KMS-11 (cell line): Measurements from ENCODE around the gene USP53.

Experiments
- H2AFZ ChIP-seq: fragments of 200-600 bp; sonication (generic); 2 replicates; pipeline ENCODE4 v1.6.1; 2016; ENCODE audit warnings: antibody characterized with exemption, mixed run types, low read depth
- H3K27ac ChIP-seq: fragments of 200-600 bp; sonication (generic); 2 replicates; pipeline ENCODE4 v1.6.1; 2016; ENCODE audit warnings: mild to moderate bottlenecking, mixed run types
- H3K27me3 ChIP-seq: fragments of 200-600 bp; sonication (generic); 2 replicates; pipeline ENCODE4 v1.6.1; 2017; ENCODE audit warnings: mild to moderate bottlenecking, low read depth, mixed run types, moderate library complexity; ENCODE audit not compliant: insufficient read depth
- H3K36me3 ChIP-seq: fragments of 200-600 bp; sonication (generic); 2 replicates; pipeline ENCODE4 v1.6.1; 2017; ENCODE audit warnings: mild to moderate bottlenecking, mixed run types; ENCODE audit not compliant: insufficient read depth
- H3K4me1 ChIP-seq: fragments of 200-600 bp; sonication (generic); 2 replicates; pipeline ENCODE4 v1.6.1; 2016; ENCODE audit warnings: mild to moderate bottlenecking, low read depth, mixed run types; ENCODE audit not compliant: poor library complexity, severe bottlenecking
- H3K4me2 ChIP-seq: fragments of 200-600 bp; sonication (generic); 2 replicates; pipeline ENCODE4 v1.7.0; 2016; ENCODE audit warnings: mild to moderate bottlenecking, mixed run types
- H3K4me3 ChIP-seq: fragments of 200-600 bp; sonication (generic); IDR thresholded peaks from 2 replicates; pipeline ENCODE4 v1.6.1; 2017; ENCODE audit warnings: low read depth, low read length, mixed read lengths; ENCODE audit not compliant: insufficient read depth
- H3K79me2 ChIP-seq: fragments of 200-600 bp; sonication (generic); 2 replicates; pipeline ENCODE4 v1.6.1; 2016; ENCODE audit warnings: low read depth, mixed run types; ENCODE audit not compliant: insufficient read depth
- H3K9ac ChIP-seq: fragments of 200-600 bp; sonication (generic); 2 replicates; pipeline ENCODE4 v1.6.1; 2016; ENCODE audit warnings: mild to moderate bottlenecking, mixed run types
- H4K20me1 ChIP-seq: fragments of 200-600 bp; sonication (generic); 2 replicates; pipeline ENCODE4 v1.6.1; 2016; ENCODE audit warnings: mild to moderate bottlenecking, mixed run types; ENCODE audit not compliant: insufficient read depth
- CTCF ChIP-seq: fragments of 200-600 bp; sonication (generic); conservative IDR thresholded peaks from 2 replicates; pipeline ENCODE4 v1.6.1; 2017; ENCODE audit warnings: low read depth, mild to moderate bottlenecking, antibody characterized with exemption, low read length, moderate library complexity, mixed read lengths

The USP53 gene

GRCh38 chr4:119179011-119179410 lies 33.5 kb upstream of the USP53 start:
- H4K20me1 ChIP-seq: no peaks in the 10 kb centered on the region
- no peaks in the 10 kb centered on the region for H3K4me1 ChIP-seq
- no peaks in the 10 kb centered on the region for H3K79me2 ChIP-seq
- TF ChIP-seq CTCF: no peak
- no peaks in the 10 kb centered on the region for H3K36me3 ChIP-seq
- H3K4me3 ChIP-seq: no peak overlapping the region
- H2AFZ ChIP-seq: no peak overlapping the region
- no peak overlapping the region for H3K9ac ChIP-seq
- no peak overlapping the region for H3K27ac ChIP-seq
- no peaks in the 10 kb centered on the region for H3K27me3 ChIP-seq
- H3K4me2 ChIP-seq: no peak overlapping the region

GRCh38 chr4:119184128-119184527 lies 28.4 kb upstream of the USP53 start:
- no peaks in the 10 kb centered on the region for H3K4me1 ChIP-seq
- H3K4me3 ChIP-seq: no peak overlapping the region
- no peaks in the 10 kb centered on the region for H4K20me1 ChIP-seq
- H3K36me3 ChIP-seq: no peaks in the 10 kb centered on the region
- H3K27me3 ChIP-seq: no peaks in the 10 kb centered on the region
- no peaks in the 10 kb centered on the region for H3K79me2 ChIP-seq
- TF ChIP-seq CTCF: no peak
- no peak overlapping the region for H2AFZ ChIP-seq
- no peak overlapping the region for H3K27ac ChIP-seq
- H3K9ac ChIP-seq: no peak overlapping the region
- H3K4me2 ChIP-seq: no peak overlapping the region

DNA sequence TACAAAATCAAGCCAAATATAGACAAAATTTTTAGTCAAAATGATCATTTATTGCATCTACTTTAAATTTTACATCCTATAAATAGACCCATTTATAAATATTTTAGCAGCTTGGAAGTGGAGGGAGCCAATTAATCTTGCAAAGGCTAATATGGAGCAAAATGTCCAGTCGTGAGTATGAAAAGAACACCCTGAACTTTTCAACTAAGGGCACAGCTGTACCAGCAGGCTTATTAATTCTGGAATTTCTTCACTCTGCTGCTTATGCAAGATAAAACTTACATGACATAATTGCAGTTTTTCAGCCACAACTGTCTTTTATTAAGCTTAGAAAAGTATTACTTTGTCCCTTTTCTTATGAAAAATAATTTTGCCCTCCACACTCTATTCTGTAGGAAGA lies 22.9 kb upstream of the USP53 start:
- no peak overlapping the region for H3K4me3 ChIP-seq
- no peak overlapping the region for H3K4me2 ChIP-seq
- no peaks in the 10 kb centered on the region for H3K79me2 ChIP-seq
- TF ChIP-seq CTCF: no peak
- no peak overlapping the region for H2AFZ ChIP-seq
- H4K20me1 ChIP-seq: no peaks in the 10 kb centered on the region
- no peak overlapping the region for H3K27ac ChIP-seq
- no peaks in the 10 kb centered on the region for H3K27me3 ChIP-seq
- H3K36me3 ChIP-seq: no peaks in the 10 kb centered on the region
- H3K9ac ChIP-seq: no peak overlapping the region
- no peaks in the 10 kb centered on the region for H3K4me1 ChIP-seq

- no peaks in the 10 kb centered on the region for H3K36me3 ChIP-seq
- no peaks in the 10 kb centered on the region for H3K79me2 ChIP-seq
- no peak for TF ChIP-seq CTCF
- no peak overlapping the region for H3K27ac ChIP-seq
- no peaks in the 10 kb centered on the region for H3K27me3 ChIP-seq
- H3K4me2 ChIP-seq: no peak overlapping the region
- no peaks in the 10 kb centered on the region for H4K20me1 ChIP-seq
- H3K9ac ChIP-seq: no peak overlapping the region
- H3K4me1 ChIP-seq: no peaks in the 10 kb centered on the region
- H2AFZ ChIP-seq: no peak overlapping the region
- H3K4me3 ChIP-seq: no peak overlapping the region
Measured at GRCh38 chr4:119190354-119190753, 22.2 kb upstream of the USP53 start.

DNA sequence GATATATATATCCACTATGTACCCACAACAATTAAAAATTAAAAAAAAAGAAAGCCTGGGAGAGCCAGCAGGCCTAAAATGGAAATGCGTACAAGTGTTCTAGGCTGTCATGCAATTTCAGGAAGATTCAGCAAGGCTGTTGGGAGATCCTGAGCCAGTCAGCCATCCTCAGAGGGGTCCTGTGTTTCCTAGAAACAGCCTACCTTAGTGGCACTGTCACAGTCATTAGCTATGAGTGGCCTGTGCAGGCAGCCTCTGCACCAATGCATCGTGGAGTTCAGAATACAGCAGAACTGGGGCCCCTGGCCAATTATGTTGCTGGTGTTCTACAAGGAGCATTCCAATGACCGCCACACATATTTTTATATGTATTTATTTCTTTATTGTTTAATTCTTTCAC lies 21.0 kb upstream of the USP53 start:
- Histone ChIP-seq H3K79me2 (no peaks in the 10 kb centered on the region), H3K9ac (no peak overlapping the region), H3K4me2 (no peak overlapping the region), H3K36me3 (no peaks in the 10 kb centered on the region), H3K4me1 (no peaks in the 10 kb centered on the region), H3K4me3 (no peak overlapping the region), H4K20me1 (no peaks in the 10 kb centered on the region), H3K27me3 (no peaks in the 10 kb centered on the region), H3K27ac (no peak overlapping the region), H2AFZ (no peak overlapping the region)
- TF ChIP-seq CTCF: no peak
